DMS153 (cell line): ENCODE measurements around the gene EDN1.

Source experiments
- DNase-seq: peaks from one replicate; lab custom pipeline; 2025; lab: John Stamatoyannopoulos, UW

The EDN1 gene

GRCh38 chr6:12270551-12271230, 19.5 kb upstream of the EDN1 start:
- DNase-seq: no peak

GRCh38 chr6:12271594-12271993, 18.6 kb upstream of the EDN1 start:
- DNase-seq: no peak

- no peak for DNase-seq
These were observed 18.2 kb upstream of the EDN1 start for GRCh38 chr6:12271997-12272396.

- no peak for DNase-seq
These were observed 15.1 kb upstream of the EDN1 start for GRCh38 chr6:12275107-12275506.

GRCh38 chr6:12276930-12277315, 13.2 kb upstream of the EDN1 start:
- no peak for DNase-seq

GRCh38 chr6:12277386-12277785, 12.8 kb upstream of the EDN1 start:
- no peak for DNase-seq

GRCh38 chr6:12278915-12279314, 11.2 kb upstream of the EDN1 start:
- DNase-seq: no peak

GRCh38 chr6:12279322-12280091, 10.7 kb upstream of the EDN1 start:
- DNase-seq: no peak

GRCh38 chr6:12280458-12280857, 9.7 kb upstream of the EDN1 start:
- DNase-seq: no peak

- DNase-seq: no peak
These were observed 9.3 kb upstream of the EDN1 start for GRCh38 chr6:12280902-12281301.

GRCh38 chr6:12283904-12284303, 6.3 kb upstream of the EDN1 start:
- no peak for DNase-seq

GRCh38 chr6:12286373-12287110, 3.6 kb upstream of the EDN1 start:
- DNase-seq: no peak

- DNase-seq: peak; percentile 6
These were observed 1.9 kb upstream of the EDN1 start for GRCh38 chr6:12288211-12288618.

- DNase-seq: no peak
These were observed 1.2 kb upstream of the EDN1 start for GRCh38 chr6:12288914-12289313.

- DNase-seq: no peak
These were observed 719 bp upstream of the EDN1 start for GRCh38 chr6:12289365-12289919.

GRCh38 chr6:12291071-12291838, 1.1 kb downstream of the EDN1 start:
- no peak for DNase-seq

- DNase-seq: no peak
These were observed 1.9 kb downstream of the EDN1 start for GRCh38 chr6:12291839-12292604.

- DNase-seq: no peak
These were observed 3.2 kb downstream of the EDN1 start for GRCh38 chr6:12293235-12293930.

- DNase-seq: no peak
These were observed 4.0 kb downstream of the EDN1 start for GRCh38 chr6:12293931-12294807.
